Activated naive CD8-positive, alpha-beta T cell treated with anti-CD3 and anti-CD28 coated beads for 36 hours (primary cell): ENCODE results near the gene AGXT. TPM values are rescaled to one million over a fixed set of nuclear protein-coding genes. Genes with fewer than 3 reads are reported as not detected.
A peak's percentile ranks its signal among the peaks of the same experiment; 100 is the strongest.
"Not testable (repeated sequence)": the region's sequence is repeated elsewhere in the genome, so short reads cannot be mapped to it uniquely, and the experiment has no call there.

Source experiments
- DNase-seq: peaks from one replicate; pipeline ENCODE4 v3.0.0; 2021
- H3K27ac Mint-ChIP-seq: one replicate; pipeline ENCODE4 v1.8.0; 2022; ENCODE audit warnings: mild to moderate bottlenecking, moderate library complexity, mixed read lengths
- H3K27me3 Mint-ChIP-seq: one replicate; pipeline ENCODE4 v1.8.0; 2022; ENCODE audit warnings: mild to moderate bottlenecking, mixed read lengths
- H3K36me3 Mint-ChIP-seq: one replicate; pipeline ENCODE4 v1.8.0; 2021; ENCODE audit warnings: mild to moderate bottlenecking, mixed read lengths
- H3K4me1 Mint-ChIP-seq: one replicate; pipeline ENCODE4 v1.8.0; 2021; ENCODE audit warnings: mixed read lengths
- H3K4me3 Mint-ChIP-seq: one replicate; pipeline ENCODE4 v1.8.0; 2022; ENCODE audit warnings: mild to moderate bottlenecking, moderate library complexity, mixed read lengths
- H3K9me3 Mint-ChIP-seq: one replicate; pipeline ENCODE4 v1.8.0; 2022; ENCODE audit warnings: mixed read lengths
- total RNA-seq, 2 experiments: library from RNA; stranded (reverse); gene quantifications; one replicate each; pipeline ENCODE4 v1.2.3, GENCODE V29; 2021

The AGXT gene
- total RNA-seq, 2 experiments from 2014 or later: not detected

DNA sequence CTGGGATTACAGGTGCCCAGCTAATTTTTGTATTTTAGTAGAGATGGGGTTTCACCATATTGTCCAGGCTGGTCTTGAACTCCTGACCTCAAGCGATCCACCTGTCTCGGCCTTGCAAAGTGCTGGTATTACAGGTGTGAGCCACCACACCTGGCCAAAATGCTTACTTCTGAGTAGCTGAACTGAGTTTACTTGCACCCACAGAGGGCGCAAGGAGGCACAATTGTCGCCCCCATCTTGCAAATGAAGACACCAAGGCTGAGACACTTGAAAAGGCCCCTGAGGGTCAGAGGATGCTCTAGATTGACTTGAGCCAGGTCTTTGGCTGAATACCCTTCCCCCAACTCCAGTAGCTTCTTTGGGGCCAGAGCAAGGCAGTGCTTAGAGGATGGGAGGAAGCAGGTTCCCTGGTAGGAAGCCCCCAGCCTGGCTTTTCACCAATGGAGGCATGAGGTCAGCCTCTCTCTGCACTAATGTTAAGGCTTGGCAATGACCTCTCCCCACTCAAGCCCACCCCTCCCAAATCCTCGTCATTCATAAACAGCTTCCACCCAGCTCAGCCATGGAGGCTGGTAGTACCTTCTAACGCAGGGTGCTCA is 34.1 kb upstream of the AGXT start:
- peaks cover 5% of the 10 kb centered on the region for H3K4me1 Mint-ChIP-seq
- H3K27ac Mint-ChIP-seq: no peak overlapping the region
- H3K4me3 Mint-ChIP-seq: no peak overlapping the region
- H3K36me3 Mint-ChIP-seq: no peaks in the 10 kb centered on the region
- H3K27me3 Mint-ChIP-seq: peaks cover 14% of the 10 kb centered on the region
- no peak for DNase-seq
- no peaks in the 10 kb centered on the region for H3K9me3 Mint-ChIP-seq

DNA sequence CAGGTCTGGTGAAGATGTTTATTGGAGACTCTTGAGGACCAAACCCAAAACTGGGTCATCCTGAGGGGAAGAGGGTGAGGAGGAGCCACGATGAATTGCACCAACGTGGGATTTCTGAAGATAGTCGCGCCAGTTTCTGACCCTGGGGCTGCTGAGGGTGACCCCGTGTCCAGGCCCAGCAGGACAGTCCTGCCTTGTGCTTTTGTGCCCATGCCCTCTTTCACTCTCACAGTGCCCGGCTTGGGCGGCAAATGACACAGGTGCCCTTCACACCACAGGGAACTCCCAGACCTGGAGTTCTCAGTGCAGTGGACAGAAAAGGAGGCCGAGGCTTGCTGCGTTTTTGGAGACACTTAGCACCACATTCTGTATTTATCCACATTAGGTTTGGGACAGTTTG is 33.1 kb upstream of the AGXT start:
- no peaks in the 10 kb centered on the region for H3K9me3 Mint-ChIP-seq
- no peak overlapping the region for H3K4me3 Mint-ChIP-seq
- DNase-seq: no peak
- peaks cover 5% of the 10 kb centered on the region for H3K4me1 Mint-ChIP-seq
- peaks cover 4% of the 10 kb centered on the region for H3K27me3 Mint-ChIP-seq
- no peak overlapping the region for H3K27ac Mint-ChIP-seq
- H3K36me3 Mint-ChIP-seq: no peaks in the 10 kb centered on the region

DNA sequence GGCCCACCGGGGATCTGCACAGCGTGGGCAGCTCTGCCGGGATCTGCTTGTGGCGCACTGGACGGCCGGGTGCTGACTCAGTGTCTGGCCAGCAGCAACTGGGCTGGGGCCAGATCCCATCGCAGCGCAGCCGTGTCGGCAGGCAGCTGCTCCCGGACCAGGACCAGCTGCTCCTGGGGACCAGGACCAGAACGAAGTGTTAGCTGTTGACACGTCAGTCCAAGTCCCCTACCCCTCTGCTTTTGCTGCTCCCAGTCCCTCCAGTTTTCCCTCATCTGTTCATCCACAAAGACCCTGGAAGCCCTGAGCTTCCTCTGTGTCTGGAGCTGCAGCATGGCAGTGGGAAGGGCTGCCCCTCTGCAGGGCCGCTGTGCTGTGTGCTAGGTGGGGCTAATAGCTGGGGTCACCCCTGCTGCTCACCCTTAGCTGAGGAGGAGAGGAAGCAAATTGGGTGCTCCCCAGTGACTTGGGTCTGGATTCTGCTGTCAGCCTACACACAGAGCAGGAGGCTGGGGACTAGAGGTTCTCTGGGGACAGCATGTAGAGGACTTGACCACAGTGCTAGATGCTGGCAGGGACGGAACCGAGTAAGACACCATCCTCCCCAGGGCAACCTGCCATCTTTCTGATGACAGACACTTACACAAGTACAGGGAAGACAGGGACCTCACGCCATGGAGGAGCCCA is 31.7 kb upstream of the AGXT start:
- Mint-ChIP-seq H3K9me3 (no peaks in the 10 kb centered on the region), H3K4me3 (no peak overlapping the region), H3K4me1 (peaks cover under 1% of the 10 kb centered on the region), H3K27me3 (no peaks in the 10 kb centered on the region), H3K27ac (no peak overlapping the region), H3K36me3 (no peaks in the 10 kb centered on the region)
- no peak for DNase-seq

DNA sequence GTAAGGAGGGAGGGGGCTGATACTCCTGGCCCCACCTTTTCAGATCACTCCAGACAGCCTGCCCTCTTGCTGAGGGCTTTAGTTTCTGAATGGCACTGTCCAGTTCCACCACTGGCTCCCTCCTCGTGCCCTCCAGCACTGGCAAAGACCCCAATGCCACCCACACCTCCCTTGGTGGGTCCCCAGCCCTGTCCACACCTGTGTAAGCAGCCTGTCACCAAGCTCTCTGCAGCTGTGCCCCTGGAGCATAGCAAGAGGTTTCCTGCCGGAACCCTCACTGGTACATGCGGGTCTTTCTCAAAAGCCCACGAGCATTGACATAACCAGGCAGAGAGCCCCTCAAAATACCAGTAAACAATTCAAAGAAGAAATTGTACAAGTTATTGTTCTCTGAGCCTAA is 31.0 kb upstream of the AGXT start:
- Mint-ChIP-seq H3K9me3 (no peaks in the 10 kb centered on the region), H3K36me3 (no peaks in the 10 kb centered on the region), H3K4me1 (no peaks in the 10 kb centered on the region), H3K27ac (no peak overlapping the region), H3K4me3 (no peak overlapping the region), H3K27me3 (peaks cover 3% of the 10 kb centered on the region)
- DNase-seq: no peak

DNA sequence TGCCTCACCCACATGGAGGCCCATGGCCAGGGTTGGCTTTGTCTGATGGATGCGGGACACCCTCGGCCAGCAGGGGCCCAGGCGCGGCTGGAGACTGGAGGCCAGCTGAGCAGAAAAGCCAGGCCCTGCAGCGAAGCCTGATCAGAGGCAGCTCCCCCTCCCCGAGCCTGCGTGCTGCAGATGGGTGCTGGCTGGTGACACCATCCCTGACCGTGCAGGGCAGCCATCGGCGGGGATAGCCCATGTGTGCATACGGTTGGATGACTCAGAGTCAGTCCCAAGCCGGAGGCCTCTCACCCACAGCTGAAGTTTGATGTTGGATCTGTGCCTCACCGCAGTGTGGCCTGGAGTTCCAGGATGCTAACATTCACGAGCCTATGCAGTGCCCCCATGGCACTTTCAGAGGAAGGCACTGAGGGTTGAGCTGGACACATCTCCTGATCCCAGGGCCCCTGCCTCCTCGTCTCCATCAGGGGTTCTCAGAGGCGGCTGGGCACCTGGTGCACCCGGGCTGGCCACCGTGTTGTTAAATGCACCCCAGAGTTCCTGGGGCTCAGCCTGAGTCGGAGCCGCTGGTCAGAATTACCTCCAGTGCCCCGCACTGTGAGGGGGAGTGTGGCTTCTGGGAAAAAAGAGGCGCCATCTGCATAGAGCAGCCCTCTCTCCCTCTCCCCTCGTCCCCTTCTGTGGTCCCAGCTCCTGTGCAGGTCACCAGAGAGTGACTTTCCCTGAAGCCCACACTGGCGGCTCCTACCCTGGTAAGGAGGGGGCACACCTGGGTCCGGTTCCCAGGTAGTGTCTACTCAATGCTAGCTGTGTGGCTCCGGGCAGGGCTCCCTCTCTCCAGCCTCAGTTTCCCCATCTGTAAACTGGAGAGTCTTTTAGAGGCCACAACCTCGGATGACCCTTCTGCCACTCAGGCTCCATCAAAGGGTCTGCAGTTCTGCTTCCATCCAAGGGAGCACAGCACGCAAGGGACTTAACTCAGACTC is 29.2 kb upstream of the AGXT start:
- Mint-ChIP-seq H3K27me3 (peaks cover 7% of the 10 kb centered on the region), H3K36me3 (no peaks in the 10 kb centered on the region), H3K27ac (no peak overlapping the region), H3K9me3 (no peaks in the 10 kb centered on the region), H3K4me1 (no peaks in the 10 kb centered on the region), H3K4me3 (no peak overlapping the region)
- no peak for DNase-seq

DNA sequence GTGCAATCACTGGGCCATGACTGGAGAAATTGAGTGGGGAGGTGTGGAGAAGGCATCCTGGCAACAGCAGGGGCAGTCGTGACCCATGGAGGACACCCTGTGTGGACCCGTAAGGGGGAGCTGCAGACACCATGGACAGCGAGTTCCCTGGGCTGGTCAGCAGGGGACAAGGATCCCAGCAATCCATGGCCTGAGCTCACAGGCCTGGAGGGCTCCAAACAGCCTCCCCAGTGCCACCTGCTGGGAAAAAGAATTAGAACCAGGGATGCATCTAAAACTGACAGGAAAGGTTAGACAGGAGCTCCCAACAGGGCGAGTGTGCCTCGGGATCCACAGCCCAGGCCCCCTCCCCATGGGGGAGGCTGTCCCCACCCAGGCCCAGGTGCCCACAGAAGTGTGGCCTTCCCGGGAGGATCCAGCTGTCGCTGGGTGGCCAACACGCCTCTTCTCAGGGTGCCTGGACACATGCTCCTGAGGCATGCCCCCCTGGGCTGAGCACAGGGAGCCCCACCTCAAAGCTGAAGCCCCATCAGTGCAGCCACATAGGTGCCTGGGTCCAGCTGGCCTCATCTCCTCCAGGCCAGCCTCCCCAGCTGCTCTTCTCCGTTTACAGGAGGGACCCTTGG is 28.1 kb upstream of the AGXT start:
- no peak for DNase-seq
- H3K4me3 Mint-ChIP-seq: no peak overlapping the region
- H3K27me3 Mint-ChIP-seq: peaks cover 7% of the 10 kb centered on the region
- no peak overlapping the region for H3K27ac Mint-ChIP-seq
- no peaks in the 10 kb centered on the region for H3K4me1 Mint-ChIP-seq
- peaks cover 2% of the 10 kb centered on the region for H3K9me3 Mint-ChIP-seq
- H3K36me3 Mint-ChIP-seq: no peaks in the 10 kb centered on the region

DNA sequence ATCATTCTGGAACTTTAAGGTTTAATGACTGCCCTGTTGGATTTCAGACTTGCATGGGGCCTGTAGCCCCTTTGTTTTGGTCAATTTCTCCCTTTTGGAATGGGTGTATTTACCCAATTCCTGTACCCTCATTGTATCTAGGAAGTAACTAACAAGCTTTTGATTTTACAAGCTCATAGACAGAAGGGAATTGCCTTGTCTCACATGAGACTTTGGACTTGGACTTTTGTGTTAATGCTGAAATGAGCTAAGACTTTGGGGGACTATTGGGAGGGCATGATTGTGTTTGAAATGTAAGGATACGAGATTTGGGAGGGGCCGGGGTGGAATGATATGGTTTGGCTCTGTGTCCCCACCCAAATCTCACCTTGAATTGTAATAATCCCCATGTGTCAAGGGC is 22.3 kb upstream of the AGXT start:
- DNase-seq, H3K27ac Mint-ChIP-seq, H3K36me3 Mint-ChIP-seq, H3K27me3 Mint-ChIP-seq, H3K9me3 Mint-ChIP-seq, H3K4me1 Mint-ChIP-seq, H3K4me3 Mint-ChIP-seq: not testable (repeated sequence)

DNA sequence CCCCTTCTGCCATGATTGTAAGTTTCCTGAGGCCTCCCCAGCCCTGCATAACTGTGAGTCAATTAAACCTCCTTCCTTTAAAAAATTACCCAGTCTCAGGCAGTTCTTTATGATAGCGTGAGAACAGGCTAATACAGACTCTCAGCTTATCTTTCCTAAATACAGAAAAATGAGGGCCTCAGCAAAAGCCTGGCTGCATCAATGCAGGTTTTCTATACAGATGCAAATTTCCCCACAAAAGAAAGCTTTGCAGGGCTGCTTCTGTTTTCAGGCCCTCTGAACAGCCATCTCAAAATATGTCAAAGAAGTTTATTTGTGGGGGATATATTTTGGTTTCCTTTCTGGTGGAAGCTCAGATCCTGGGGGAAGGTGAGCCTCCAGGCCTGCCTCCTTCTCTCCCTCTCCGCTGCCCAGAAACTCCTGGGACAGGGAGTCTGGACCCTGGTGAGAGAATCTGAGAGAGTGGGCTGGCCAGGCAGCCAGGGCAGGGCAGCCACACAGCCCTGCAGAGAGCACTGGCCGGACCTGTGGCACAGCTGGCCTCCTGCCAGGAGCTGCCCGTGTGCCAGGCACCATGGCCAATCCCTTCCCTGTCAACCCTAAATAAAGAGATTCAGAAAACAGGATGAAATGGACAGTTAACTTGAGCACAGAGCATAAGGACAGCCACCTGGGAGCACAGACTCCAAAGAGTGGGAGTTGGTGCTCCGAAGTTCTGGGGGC is 21.6 kb upstream of the AGXT start:
- Mint-ChIP-seq H3K9me3 (peaks cover 2% of the 10 kb centered on the region), H3K27ac (no peak overlapping the region), H3K4me1 (no peaks in the 10 kb centered on the region), H3K36me3 (no peaks in the 10 kb centered on the region), H3K27me3 (peaks cover 7% of the 10 kb centered on the region), H3K4me3 (no peak overlapping the region)
- DNase-seq: no peak

DNA sequence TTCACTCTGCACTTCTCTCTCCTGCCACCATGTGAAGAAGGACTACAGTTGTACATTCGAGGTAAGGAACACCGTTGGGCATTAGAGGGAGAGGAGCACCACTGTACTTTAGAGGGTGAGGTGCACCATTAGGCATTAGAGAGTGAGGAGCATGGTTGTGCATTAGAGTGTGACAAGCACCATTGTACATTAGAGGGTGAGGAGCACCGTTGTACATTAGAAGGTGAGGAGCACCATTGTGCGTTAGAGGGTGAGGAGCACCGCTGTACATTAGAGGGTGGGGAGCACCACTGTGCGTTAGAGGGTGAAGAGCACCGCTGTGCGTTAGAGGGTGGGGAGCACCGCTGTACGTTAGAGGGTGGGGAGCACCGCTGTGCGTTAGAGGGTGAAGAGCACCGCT is 20.8 kb upstream of the AGXT start:
- H3K4me3 Mint-ChIP-seq: no peak overlapping the region
- H3K27ac Mint-ChIP-seq: no peak overlapping the region
- peaks cover 2% of the 10 kb centered on the region for H3K9me3 Mint-ChIP-seq
- peaks cover 4% of the 10 kb centered on the region for H3K27me3 Mint-ChIP-seq
- no peaks in the 10 kb centered on the region for H3K4me1 Mint-ChIP-seq
- DNase-seq: no peak
- H3K36me3 Mint-ChIP-seq: no peaks in the 10 kb centered on the region

DNA sequence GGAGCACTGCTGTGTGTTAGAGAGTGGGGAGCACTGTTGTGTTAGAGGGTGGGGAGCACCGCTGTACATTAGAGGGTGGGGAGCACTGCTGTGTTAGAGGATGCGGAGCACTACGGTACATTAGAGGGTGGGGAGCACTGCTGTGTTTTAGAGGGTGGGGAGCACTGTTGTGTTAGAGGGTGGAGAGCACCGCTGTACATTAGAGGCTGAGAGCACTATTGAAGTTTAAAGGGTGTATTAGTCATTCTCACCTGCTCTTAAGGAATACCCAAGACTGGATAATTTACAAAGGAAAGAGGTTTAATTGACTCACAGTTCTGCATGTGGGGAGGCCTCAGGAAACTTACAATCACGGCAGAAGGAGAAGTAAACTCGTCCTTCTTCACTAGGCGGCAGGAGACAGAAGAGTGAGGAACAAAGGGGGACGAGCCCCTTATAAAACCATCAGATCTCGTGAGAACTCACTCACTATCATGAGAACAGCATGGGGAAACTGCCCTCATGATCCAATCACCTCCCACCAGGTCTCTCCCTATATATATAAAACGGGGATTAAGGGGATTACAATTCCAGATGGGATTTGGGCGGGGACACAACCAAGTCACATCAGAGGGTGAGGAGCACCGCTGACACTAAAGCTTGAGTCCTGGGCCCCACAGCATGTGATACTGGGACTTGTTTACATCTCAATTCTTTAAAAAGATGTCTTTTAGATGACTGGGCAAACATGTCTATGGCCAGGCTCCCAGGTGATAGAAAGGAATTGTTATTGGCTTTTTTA is 19.5 kb upstream of the AGXT start:
- H3K4me1 Mint-ChIP-seq: no peaks in the 10 kb centered on the region
- H3K4me3 Mint-ChIP-seq: no peak overlapping the region
- H3K36me3 Mint-ChIP-seq: no peaks in the 10 kb centered on the region
- H3K27me3 Mint-ChIP-seq: peaks cover 2% of the 10 kb centered on the region
- no peak for DNase-seq
- H3K27ac Mint-ChIP-seq: no peak overlapping the region
- peaks cover 3% of the 10 kb centered on the region for H3K9me3 Mint-ChIP-seq

DNA sequence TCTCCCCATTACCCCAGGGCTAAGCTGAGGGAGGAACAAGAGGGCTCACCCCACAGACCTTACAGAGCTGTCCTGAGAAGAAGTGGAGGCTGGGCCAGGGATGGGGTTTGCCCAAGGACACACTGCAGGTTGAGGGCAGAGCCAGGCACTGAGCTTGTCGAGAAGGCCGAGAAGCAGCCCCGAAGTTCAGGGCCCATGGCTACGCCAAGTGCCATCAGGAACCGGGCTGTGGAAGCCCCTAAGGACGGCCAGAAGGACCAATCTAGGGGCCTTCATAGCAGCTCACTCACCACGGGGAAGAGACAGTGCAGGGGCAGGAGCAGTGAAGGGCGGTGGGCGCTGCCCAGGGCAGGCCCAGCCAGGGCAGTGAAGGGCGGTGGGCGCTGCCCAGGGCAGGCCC is 18.6 kb upstream of the AGXT start:
- Mint-ChIP-seq H3K27ac (no peak overlapping the region), H3K4me1 (no peaks in the 10 kb centered on the region), H3K36me3 (no peaks in the 10 kb centered on the region), H3K9me3 (peaks cover 7% of the 10 kb centered on the region), H3K27me3 (no peaks in the 10 kb centered on the region), H3K4me3 (no peak overlapping the region)
- DNase-seq: no peak

DNA sequence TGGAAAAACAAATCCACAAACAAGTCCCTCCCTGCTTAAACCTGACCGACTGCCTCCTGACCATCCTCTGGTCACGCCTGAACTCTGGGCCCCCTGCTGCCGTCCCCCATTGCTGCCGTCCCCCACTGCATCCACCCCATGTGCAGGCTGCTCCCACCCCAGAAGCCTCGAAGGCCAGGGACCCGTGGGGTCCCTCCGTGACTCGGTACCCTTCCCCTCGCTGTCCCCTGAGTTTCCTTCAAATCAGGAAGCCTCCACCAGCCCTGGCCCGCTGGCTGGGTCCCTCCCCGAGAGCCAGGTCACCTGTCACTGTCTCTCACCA is 17.9 kb upstream of the AGXT start:
- H3K27me3 Mint-ChIP-seq: no peaks in the 10 kb centered on the region
- DNase-seq: no peak
- H3K27ac Mint-ChIP-seq: no peak overlapping the region
- peaks cover 7% of the 10 kb centered on the region for H3K9me3 Mint-ChIP-seq
- H3K4me1 Mint-ChIP-seq: no peaks in the 10 kb centered on the region
- H3K36me3 Mint-ChIP-seq: no peaks in the 10 kb centered on the region
- H3K4me3 Mint-ChIP-seq: no peak overlapping the region

DNA sequence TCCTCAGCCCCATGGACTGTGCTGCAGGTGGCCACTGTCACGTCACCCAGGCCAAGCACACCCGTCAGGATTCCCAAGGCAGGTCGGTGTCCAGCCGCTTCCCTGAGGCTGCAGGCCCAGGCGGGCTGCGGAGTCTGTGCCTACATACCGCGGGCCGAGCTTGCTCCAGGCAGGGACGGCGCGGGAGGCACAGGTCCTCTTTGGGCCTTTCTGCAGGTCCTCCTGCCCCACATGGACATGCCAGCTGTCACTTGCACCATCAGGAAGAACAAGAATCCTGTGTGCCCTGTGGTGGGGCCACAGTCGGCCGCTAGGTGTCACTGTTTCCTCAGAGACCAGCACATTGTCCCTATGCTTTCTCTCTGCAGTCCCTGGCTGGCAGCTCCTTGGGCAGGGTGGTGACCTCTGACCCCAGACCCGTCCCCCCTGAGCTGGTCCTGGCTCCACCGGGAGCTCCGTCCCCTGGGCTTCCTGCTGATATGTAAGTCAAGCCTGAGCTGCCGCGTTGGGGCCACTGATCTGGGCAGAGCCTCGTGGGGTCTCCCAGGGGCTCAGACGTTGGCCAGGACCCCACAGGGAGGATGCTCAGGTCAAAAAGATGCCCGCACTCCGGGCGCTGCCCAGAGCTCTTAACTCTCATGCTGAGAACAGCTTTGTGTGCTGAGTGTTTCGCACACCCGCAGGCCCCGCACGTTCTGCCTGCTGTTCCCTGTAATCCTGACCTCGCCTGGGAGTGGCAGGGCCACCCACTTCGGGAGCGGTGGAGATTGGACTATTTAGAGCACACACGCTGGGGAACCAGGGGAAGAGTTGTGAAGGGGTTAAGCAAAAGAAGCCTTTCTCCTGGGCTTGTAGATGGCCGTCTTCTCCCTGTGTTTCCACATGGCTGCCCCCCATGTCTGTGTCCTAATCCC is 17.3 kb upstream of the AGXT start:
- Mint-ChIP-seq H3K9me3 (peaks cover 7% of the 10 kb centered on the region), H3K27me3 (no peaks in the 10 kb centered on the region), H3K4me1 (no peaks in the 10 kb centered on the region), H3K4me3 (no peak overlapping the region), H3K27ac (no peak overlapping the region), H3K36me3 (no peaks in the 10 kb centered on the region)
- DNase-seq: peak; percentile 71
